GM21737 (cell line): ENCODE data around the gene MTRR.

Experiments
- ATAC-seq: cut with Tn5 transposase; IDR thresholded peaks from one replicate; pipeline ENCODE4 v1.9.1; 2021; ENCODE audit warnings: mild to moderate bottlenecking, moderate library complexity; ENCODE audit not compliant: unreplicated experiment

The MTRR gene

GRCh38 chr5:7856855-7857254, 12.1 kb upstream of the MTRR start:
- ATAC-seq = no peak

DNA sequence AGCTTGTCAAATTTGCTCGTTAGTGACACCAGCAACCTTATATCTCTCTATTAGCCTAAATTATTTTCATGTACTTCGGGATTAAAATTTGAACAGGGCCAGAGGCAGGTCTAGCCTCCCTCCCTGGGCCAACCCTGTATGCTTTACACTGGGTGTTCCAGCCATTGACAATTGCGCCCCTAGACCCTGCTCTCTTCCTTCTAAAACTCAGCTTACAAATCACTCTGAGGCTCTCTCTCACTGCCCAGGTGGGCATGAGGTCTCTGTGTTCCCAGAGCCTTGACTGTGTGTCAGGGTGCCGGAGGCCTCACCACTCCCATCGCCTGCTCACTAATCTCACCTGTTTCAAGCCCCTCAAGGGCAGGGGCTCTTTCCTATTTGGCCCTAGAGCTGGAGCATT, 11.6 kb upstream of the MTRR start:
- ATAC-seq = no peak

- ATAC-seq = no peak
These were observed 10.9 kb upstream of the MTRR start for GRCh38 chr5:7857926-7858632.

DNA sequence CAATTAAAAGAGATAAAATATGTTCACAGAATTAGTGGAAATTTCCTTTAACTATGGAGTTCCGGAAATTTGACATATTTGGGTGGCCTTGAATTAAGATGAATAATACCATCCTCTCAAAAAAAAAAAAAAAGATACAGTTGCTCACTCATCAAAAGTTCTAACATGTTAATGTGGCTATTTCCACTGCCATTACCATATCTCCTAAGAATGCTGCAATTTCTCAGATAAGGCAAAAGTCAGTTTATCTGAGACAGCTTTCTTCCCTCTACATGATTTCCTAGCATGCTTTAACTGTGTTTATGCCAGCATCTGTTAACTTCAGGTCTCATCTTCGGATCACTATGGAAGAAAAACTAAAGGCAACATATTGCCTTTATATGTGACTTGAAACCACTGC, 2.8 kb upstream of the MTRR start:
- ATAC-seq = no peak

- ATAC-seq = no peak
These were observed 1.7 kb upstream of the MTRR start for GRCh38 chr5:7867260-7867659.

DNA sequence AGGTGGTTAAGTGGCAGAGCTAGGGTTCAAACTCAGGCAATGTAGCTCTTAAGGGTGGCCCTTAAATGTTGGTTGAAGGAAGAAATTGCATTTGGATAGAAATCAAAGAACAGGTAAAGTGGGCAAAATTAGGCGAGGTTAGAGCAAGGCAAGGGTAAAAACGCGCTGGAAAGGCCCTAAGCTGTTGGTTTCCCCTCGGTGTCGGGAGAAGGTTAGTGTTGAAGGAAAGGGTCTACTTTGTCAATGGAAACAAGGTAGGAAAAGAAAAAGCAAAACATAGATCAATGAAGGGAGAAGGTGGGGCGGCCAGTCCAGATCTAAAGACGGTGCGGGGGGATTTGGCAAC, 548 bp upstream of the MTRR start:
- no peak for ATAC-seq

DNA sequence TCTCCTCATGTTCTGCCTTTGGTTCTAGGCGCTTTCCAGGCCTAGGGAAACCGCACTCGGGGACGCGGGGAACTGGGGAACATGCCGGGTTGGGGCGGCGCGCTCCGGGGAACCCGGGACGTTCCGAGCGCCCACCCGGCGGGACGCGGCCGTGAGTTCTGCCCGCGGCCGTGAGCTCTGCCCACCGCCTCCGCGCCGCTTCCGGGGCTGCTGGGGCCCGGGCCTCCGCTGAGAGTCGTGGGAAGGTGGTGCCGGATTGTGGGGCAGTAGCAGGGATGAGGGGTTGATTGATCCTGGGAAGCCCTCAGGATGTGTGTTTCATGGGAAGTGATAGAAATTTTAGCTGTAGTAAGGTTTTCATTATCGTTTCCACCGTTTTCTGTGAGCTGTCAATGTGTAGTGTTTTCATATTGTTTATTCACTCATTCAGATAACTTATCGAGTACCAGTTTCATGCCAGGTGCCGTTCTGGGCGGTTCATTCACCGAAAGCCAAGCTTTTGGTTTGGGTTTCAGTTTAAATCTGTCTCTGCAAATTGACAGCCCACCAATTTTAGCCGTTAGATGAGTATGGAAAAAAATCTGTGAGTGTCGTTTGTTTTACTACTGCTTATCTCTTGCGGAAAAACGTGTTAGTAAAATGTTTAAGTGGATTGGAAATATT, 657 bp downstream of the MTRR start:
- peak; percentile 26 for ATAC-seq

- no peak for ATAC-seq
These were observed 2.7 kb downstream of the MTRR start for GRCh38 chr5:7871653-7872052.

DNA sequence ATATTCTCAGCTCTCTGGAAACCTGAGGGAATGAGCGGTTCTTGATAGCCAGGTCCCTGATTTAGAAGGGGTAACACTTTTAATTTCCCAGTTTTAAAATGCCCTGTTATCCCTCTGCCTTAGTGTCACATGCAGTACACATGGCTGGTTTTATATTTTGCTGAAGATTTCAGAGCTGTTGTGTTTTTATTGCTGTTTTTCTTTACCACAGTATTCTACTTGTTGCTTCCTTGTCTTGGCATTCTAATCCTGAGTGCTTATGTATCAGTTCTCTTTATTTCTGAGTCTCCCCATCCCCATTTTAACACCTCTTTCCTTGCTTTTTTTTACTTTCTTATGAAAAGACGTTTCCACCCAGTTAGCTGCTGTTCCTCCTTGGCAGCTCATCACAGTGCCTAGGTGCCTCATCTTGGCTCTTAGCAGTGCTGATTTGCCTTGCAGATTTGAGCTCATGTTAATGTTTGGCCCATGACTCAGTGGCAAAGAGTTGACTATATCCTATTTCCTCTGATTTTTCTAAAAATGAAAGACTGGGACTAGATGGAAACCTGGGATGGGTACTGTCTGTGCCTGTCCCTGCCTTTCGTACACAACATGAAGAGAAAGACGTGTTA, 3.7 kb downstream of the MTRR start:
- no peak for ATAC-seq

DNA sequence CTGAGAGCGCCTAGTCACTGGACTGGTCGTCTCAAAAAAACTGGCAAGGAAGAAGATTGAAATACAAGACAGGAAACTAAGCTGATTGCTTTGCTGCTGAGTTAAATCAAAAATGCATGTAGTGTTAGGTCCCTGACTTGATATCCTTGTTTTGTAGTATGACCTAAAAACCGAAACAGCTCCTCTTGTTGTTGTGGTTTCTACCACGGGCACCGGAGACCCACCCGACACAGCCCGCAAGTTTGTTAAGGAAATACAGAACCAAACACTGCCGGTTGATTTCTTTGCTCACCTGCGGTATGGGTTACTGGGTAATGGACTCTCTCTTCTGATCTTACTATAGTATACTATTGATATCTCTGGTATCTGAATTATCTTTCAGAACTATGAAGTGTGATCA, 4.3 kb downstream of the MTRR start:
- no peak for ATAC-seq

- ATAC-seq = no peak
These were observed 5.7 kb downstream of the MTRR start for GRCh38 chr5:7874639-7875038.

GRCh38 chr5:7875151-7875550, 6.2 kb downstream of the MTRR start:
- no peak for ATAC-seq

GRCh38 chr5:7876867-7877266, 7.9 kb downstream of the MTRR start:
- ATAC-seq = no peak

DNA sequence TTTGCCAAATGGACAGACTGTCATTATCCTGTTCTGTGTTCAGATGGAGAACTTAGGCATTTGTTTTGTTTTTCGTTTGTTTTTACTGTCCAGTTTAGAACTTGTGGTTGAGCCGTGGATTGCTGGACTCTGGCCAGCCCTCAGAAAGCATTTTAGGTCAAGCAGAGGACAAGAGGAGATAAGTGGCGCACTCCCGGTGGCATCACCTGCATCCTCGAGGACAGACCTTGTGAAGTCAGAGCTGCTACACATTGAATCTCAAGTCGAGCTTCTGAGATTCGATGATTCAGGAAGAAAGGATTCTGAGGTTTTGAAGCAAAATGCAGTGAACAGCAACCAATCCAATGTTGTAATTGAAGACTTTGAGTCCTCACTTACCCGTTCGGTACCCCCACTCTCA, 8.9 kb downstream of the MTRR start:
- ATAC-seq = no peak

- peak; percentile 95 for ATAC-seq
These were observed 9.5 kb downstream of the MTRR start for GRCh38 chr5:7878381-7878873.

DNA sequence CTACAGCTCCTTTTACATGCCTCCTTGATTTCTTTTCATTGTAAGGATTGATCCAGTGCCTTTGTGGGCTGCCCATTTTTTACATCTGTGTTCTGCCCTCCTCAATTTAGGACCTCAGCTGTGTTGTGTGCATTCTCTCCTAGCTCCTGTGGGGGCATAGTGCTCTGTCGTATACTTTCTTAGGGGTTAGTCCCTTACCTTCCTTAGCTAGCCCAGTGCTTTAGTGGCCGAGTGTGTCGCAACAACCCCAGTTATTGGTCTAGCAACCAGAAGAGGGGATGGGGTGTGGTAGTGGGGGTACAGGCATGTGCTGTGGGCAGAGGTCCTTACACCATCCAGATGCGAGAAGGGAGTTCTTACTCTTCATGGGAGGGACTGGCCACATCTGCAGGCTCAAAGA, 12.1 kb downstream of the MTRR start:
- no peak for ATAC-seq

- no peak for ATAC-seq
These were observed 12.9 kb downstream of the MTRR start for GRCh38 chr5:7881816-7882215.

GRCh38 chr5:7882926-7883325, 14.0 kb downstream of the MTRR start:
- no peak for ATAC-seq

GRCh38 chr5:7884491-7885267, 15.7 kb downstream of the MTRR start:
- ATAC-seq = no peak

GRCh38 chr5:7886849-7887475, 18.0 kb downstream of the MTRR start:
- ATAC-seq = no peak

GRCh38 chr5:7888901-7889300, 20.0 kb downstream of the MTRR start:
- no peak for ATAC-seq
